Tibial artery (tissue), 4 donors: Measurements from ENCODE around the gene DCAF15.

Source experiments
- DNase-seq, 2 donors: peaks; one replicate each; pipeline ENCODE4 v3.0.0-alpha.2; 2019
- H3K27ac ChIP-seq, 2 donors: fragments of 200-600 bp; sonication (generic) in 1 of 2; 1 replicate in 1 of 2; 2 replicates in 1 of 2; pipeline ENCODE4 v1.5.1; 2018 to 2019; ENCODE audit warnings: mild to moderate bottlenecking in 1 of 2
- H3K27me3 ChIP-seq, 2 donors: fragments of 200-600 bp; sonication (generic) in 1 of 2; one replicate each; pipeline versions ENCODE4 v1.5.1 to v1.6.0; 2016 to 2019
- H3K36me3 ChIP-seq, 3 donors: fragments of 200-600 bp; sonication (generic) in 2 of 3; one replicate each; pipeline ENCODE4 v1.5.1; 2016 to 2019; ENCODE audit warnings: mild to moderate bottlenecking in 2 of 3
- H3K4me1 ChIP-seq, 4 donors: fragments of 200-600 bp; sonication (generic) in 2 of 4; 1 replicate in 3 of 4; 2 replicates in 1 of 4; pipeline ENCODE4 v1.5.1; 2016 to 2019
- H3K4me3 ChIP-seq, 2 donors: fragments of 200-600 bp; sonication (generic) in 1 of 2; 1 replicate in 1 of 2; 2 replicates in 1 of 2; pipeline ENCODE4 v1.5.1; 2018 to 2019; ENCODE audit warnings: mild to moderate bottlenecking in 2 of 2
- H3K9me3 ChIP-seq, 3 donors: fragments of 200-600 bp; sonication (generic) in 1 of 3; one replicate each; pipeline ENCODE4 v1.5.1; 2016 to 2019
- intact Hi-C: fragments of 100-400 bp; cut with DNase I; formaldehyde crosslinking; loops from one replicate; pipeline ENCODE4 v1.15.0; 2023; ENCODE audit warnings: low total_unique reads
- TF ChIP-seq, protein P1 (sequence below), 2 experiments: fragments of 200-600 bp in 1 of 2; fragments of 450-650 bp in 1 of 2; IDR thresholded peaks; one replicate each; pipeline ENCODE4 v1.5.1; 2017 to 2019; ENCODE audit warnings: antibody characterized with exemption in 2 of 2, mild to moderate bottlenecking in 1 of 2, moderate library complexity in 1 of 2

The DCAF15 gene

DNA sequence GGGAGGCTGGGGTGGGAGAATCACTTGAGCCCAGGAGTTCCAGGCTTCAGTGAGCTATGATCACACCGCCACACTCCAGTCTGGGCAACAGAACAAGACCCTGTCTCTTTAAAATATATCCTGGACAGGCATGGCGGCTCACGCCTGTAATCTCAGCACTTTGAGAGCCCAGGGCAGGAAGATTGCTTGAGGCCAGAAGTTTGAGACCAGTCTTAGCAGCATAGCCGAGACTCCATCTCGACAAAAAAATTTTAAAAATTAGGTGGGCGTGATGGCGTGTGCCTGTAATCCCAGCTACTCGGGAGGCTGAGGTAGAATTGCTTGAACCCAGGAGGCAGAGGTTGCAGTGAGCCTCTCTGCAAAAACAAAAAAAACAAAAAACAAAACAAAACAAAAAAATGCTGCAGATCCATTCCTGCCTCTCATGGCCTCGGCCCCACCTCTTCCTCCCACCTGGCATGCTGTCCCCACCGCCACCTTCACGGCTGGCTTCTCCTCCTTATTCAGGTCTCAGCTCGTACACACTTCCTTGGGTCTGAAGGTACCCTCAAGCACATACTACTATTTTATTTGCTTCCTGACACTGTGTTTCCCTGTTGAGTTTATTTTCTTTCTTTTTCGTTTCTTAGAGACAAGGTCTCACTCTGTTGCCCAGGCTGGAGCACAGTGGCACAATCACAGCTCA lies 48.5 kb downstream of the DCAF15 start:
- peaks cover 0 to 7% (median 0%) of the 10 kb centered on the region in 3 donors for H3K9me3 ChIP-seq
- TF ChIP-seq, protein P1, sequence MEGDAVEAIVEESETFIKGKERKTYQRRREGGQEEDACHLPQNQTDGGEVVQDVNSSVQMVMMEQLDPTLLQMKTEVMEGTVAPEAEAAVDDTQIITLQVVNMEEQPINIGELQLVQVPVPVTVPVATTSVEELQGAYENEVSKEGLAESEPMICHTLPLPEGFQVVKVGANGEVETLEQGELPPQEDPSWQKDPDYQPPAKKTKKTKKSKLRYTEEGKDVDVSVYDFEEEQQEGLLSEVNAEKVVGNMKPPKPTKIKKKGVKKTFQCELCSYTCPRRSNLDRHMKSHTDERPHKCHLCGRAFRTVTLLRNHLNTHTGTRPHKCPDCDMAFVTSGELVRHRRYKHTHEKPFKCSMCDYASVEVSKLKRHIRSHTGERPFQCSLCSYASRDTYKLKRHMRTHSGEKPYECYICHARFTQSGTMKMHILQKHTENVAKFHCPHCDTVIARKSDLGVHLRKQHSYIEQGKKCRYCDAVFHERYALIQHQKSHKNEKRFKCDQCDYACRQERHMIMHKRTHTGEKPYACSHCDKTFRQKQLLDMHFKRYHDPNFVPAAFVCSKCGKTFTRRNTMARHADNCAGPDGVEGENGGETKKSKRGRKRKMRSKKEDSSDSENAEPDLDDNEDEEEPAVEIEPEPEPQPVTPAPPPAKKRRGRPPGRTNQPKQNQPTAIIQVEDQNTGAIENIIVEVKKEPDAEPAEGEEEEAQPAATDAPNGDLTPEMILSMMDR (IDR thresholded peaks at IDR 0.05): no peak
- intact Hi-C loops: no loop called here
- H3K27ac ChIP-seq: no peak overlapping the region
- no peaks in the 10 kb centered on the region for H3K27me3 ChIP-seq
- no peak for DNase-seq
- H3K4me1 ChIP-seq: peaks cover 0 to 38% (median 28%) of the 10 kb centered on the region in 4 donors
- H3K36me3 ChIP-seq: peaks cover 0 to 9% (median 0%) of the 10 kb centered on the region in 3 donors
- no peak overlapping the region for H3K4me3 ChIP-seq

DNA sequence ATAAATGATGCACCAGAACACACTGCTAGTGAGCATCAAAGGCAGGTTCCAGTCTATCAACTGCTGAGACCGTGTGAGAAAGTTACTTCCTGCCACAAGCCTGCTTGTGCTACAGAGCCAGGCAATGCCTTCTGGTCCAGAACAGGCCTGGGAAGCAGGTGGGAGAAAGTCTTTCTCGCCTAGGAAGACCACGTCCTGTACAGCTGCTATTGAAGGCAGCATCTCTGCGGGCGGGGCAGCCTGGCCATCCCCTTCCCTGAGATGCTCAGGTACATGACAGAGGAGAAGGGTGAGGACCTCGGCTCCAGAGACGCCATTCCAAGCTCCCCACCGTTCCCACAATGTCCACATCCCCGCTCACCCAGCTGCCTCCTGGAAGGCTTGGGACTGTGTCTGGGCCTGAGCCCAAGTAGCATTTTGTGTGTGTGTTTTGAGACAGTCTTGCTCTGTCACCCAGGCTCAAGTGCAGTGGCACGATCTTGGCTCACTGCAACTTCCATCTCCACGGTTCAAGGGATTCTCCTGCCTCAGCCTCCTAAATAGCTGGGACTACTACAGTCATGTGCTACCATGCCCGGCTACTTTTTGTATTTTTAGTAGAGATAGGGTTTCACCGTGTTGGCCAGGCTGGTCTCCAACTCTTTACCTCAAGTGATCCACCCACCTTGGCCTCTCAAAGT lies 50.4 kb downstream of the DCAF15 start:
- H3K4me3 ChIP-seq: no peak overlapping the region
- TF ChIP-seq, protein P1 (IDR thresholded peaks at IDR 0.05): no peak
- intact Hi-C loops: no loop called here
- H3K9me3 ChIP-seq: peaks cover 0 to 7% (median 0%) of the 10 kb centered on the region in 3 donors
- H3K27me3 ChIP-seq: no peaks in the 10 kb centered on the region
- H3K4me1 ChIP-seq: peaks cover 0 to 38% (median 28%) of the 10 kb centered on the region in 4 donors
- peak overlapping the region; percentile 100 for H3K27ac ChIP-seq
- DNase-seq: no peak
- H3K36me3 ChIP-seq: peaks cover 0 to 3% (median 0%) of the 10 kb centered on the region in 3 donors

DNA sequence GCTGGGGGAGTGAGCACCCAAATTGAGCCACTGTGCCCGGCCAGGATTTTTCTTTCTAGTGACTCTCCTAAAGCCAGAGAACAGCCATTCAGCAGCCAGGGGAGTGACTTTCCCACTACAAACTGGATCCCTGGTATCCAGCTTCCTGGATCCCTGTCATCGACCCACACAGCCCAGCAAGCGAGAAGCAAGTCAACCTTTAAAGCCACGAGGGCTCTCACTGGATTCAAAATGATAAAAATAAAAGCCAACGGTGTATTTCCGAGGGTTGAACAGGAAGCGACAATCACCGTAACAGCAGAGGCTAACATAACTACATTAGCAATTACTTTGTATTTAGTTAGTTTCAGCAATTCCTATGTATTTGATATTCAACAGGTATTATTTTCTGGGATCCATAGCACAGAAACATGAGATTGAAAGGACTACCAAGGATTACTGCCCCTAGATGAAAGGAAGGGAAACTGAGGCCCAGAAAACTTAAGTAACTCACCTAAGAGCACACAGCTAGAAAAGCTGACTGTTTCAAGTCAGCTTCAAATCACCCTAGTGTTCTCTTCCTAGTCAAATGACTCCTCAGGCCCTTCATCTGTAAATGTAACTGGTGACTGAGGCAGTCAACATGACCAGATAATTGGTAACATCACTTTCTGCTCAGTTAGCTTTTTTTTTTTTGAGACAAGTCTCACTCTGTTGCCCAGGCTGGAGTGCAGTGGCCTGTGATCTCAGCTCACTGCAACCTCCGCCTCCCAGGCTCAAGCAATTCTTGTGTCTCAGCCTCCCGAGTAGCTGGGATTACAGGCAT lies 51.1 kb downstream of the DCAF15 start:
- H3K4me1 ChIP-seq: peaks cover 0 to 38% (median 28%) of the 10 kb centered on the region in 4 donors
- intact Hi-C loops: no loop called here

DNA sequence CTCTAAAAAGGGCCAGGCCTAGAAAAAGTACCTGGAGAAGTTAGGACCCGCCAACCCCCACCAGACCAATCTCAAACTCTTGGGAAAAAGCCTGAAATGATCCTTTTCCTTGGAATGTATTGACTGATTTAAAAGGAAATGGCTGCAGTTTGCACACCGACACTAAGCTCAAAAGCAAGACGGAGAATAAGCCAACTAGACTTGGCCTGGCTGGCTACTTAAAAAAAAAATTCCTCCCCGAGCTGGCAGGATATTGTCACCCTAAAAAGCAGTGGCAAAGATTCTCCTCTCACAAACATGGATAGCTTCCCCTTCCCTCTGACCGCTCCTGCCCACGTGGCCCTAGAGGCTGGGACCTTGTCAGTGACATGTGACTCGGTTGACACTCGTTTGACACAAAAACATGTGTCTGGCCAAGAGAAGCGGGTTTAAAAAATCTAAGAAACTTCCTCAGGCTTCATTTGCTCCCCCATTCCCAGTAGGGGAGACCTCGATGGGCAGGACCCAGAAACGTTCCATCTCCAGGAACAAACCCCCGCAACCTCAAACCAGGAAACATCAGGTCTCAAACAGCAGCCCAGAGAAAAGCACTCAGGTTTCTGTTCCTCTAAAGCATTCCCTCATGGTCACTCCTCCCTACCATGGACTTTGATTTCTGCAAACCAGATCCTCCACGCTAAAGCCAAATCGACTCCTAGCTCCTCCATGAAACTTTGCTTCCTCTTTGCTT lies 52.5 kb downstream of the DCAF15 start:
- Histone ChIP-seq H3K36me3 (no peaks in the 10 kb centered on the region), H3K4me1 (peaks cover 0 to 38% (median 28%) of the 10 kb centered on the region in 4 donors), H3K9me3 (no peaks in the 10 kb centered on the region), H3K27ac (peak overlapping the region; percentile 100), H3K27me3 (no peaks in the 10 kb centered on the region), H3K4me3 (peak overlapping the region; percentile 89 to 93)
- peak; percentile 83 to 92 for DNase-seq
- intact Hi-C loops: loop anchor here (5.0 kb wide), 1 partner anchor 78 kb away; no protein-coding TSS in a partner anchor
- TF ChIP-seq, protein P1 (IDR thresholded peaks at IDR 0.05): no peak

More for the DNA sequence above, 51.1 kb downstream of the DCAF15 start:
- DNase-seq: no peak
- no peak overlapping the region for H3K4me3 ChIP-seq
- TF ChIP-seq, protein P1 (IDR thresholded peaks at IDR 0.05): no peak
- peaks cover 0 to 7% (median 0%) of the 10 kb centered on the region in 3 donors for H3K9me3 ChIP-seq
- peak overlapping the region; percentile 100 for H3K27ac ChIP-seq
- H3K36me3 ChIP-seq: peaks cover 0 to 3% (median 0%) of the 10 kb centered on the region in 3 donors
- no peaks in the 10 kb centered on the region for H3K27me3 ChIP-seq
